ENCODE measurements around the gene PABPC1L.

- TF ChIP-seq EZH2 (IDR thresholded peaks at IDR 0.05) = no peak
- no peak for TF ChIP-seq POLR2AphosphoS5 (IDR thresholded peaks at IDR 0.05; ENCODE audit: borderline replicate concordance, low read depth, low read length)
- no peak for TF ChIP-seq FOXP2 (optimal IDR thresholded peaks at IDR 0.05; ENCODE audit: control extremely low read depth, extremely low read length, insufficient read depth)
These were observed 38.2 kb downstream of the PABPC1L start for GRCh38 chr20:44948107-44948506.

Data from SK-N-MC (cell line).